GM19099 (cell line): ENCODE data around the gene HPCAL1.

Source experiments
- POLR2A ChIP-seq: IDR thresholded peaks from 3 replicates; pipeline ENCODE4 v1.6.1; 2011; ENCODE audit warnings: low read depth; ENCODE audit not compliant: insufficient read length; ENCODE audit errors: extremely low read depth

Gene HPCAL1

DNA sequence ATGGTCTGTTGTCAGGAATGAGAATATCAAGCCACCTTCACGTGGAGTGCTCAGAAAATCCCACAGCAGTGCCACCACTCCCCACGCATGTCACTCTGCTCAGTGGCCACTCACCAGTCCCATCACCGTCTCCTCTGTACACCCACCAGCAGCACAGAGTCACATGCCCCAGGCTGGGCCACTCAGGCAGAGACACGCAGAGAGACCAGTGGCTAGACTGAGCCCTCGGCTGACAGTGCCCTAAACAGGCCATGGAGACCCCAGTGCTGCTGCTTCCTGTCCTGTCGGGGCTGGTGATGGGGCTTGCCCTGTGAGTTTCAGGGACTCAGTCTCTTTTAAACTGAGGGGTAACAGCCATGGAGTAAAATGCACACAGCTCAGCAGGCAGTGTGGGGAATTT is 119.5 kb downstream of the HPCAL1 start:
- TF ChIP-seq POLR2A: no peak

DNA sequence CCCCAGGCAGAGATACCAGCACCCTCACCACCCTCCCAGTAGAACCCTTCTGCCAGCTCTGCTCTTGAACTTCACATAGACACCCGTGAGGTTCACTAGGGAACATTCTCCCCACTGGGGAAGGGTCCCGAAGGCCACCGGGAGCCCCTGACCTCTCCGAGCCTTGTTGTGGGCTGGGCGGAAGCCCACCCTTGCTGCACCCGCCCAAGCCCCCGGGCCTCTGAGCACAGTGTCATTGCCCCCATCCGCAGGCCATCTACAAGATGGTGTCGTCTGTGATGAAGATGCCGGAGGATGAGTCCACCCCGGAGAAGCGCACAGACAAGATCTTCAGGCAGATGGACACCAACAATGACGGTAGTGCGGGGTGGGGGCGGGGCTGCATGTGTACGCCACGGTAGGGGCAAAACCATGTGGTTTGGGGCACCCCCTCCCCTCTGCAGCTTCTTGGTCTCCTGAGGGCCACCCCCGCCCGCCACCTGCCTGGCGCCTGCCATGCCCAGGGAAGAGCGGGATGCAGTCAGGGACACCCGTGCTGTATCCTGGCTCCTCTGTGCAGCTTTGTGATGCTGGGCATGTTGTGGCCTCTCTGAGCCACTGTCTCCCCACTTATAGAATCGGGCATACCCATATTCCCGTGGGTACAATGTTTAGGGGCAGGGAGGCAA is 120.2 kb downstream of the HPCAL1 start:
- no peak for TF ChIP-seq POLR2A

DNA sequence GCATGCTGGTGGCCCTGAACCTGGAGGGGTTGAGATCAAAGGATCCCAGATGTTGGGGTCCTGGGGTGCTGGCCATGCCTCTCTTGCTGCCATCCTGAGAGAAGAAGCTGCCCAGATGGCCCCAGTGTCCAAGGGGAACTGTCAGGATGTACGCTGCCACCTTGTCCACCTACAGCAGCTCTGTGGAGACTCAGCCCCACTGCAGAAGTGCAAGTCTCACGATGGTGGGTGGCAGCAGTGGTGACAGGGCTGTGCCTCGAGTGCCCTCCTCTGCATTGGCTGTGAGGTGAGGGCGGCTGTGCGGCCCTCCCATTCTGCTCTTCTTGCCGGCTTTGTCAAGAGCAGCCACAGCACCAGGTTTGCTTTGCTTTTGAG is 120.7 kb downstream of the HPCAL1 start:
- no peak for TF ChIP-seq POLR2A

DNA sequence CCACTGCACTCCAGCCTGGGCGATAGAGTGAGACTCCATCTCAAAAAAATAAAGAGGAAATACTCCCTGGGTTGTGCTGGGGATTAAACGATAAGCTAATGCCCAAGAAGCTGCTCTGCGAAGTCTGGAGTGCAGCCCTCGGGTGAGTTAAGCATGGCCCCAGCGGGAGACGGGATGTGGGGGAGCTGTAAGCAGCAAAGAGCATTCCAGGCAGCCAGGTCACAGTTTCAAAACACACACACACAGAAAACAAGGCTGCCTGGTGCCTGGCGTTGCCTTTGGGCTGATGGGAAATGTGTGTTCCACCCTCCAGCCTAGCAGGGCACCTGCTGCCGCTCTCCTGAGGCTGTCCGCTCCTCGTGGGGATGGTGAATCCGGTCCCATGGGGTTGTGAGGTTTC is 121.3 kb downstream of the HPCAL1 start:
- no peak for TF ChIP-seq POLR2A

DNA sequence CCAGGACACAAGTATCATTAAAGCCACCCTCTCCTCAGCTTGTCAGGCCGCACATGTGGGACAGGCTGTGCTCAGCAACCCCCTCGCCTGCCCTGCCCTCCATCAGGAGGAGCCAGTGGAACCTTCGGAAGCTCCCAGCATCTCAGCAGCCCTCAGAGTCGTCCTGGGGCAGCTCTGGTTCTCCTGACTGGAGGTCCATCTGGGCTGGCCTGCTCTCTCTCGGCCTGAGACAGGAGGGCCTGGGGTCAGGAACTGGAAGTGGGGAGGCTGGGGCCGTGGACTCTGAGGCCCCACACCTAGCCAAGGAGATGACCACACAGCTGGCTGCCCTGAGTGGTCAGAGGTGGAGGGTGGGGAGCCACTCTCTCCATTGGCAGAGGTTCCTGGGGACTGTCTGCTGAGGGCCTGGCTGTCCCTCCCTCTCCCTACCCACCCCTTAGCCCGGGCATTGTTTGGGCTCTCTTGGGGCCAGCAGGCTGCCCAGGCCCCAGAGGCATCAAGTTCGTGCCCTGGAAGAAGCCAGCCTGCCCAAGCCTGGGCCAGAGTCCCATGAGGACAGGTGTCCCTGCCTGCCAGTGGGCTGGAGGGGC is 122.3 kb downstream of the HPCAL1 start:
- no peak for TF ChIP-seq POLR2A

DNA sequence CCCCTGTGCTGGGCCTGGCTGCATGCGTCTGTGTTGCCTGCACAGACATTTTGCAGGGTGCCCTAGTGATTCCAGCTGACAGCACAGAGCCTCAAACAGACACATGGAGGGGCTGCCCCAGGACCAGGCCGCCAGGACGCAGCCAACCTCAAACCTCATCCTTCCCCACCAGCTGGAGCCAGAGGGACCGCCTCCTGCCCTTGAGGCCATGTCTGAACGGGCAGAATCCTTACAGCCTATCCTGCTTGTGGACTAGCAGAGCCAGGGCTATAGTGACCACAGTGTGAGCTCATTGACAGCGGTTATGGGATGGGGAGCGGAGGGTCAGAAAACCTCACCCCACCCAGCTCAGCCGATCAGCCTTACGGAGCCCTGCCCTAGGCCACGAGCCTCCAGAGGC is 123.0 kb downstream of the HPCAL1 start:
- no peak for TF ChIP-seq POLR2A

DNA sequence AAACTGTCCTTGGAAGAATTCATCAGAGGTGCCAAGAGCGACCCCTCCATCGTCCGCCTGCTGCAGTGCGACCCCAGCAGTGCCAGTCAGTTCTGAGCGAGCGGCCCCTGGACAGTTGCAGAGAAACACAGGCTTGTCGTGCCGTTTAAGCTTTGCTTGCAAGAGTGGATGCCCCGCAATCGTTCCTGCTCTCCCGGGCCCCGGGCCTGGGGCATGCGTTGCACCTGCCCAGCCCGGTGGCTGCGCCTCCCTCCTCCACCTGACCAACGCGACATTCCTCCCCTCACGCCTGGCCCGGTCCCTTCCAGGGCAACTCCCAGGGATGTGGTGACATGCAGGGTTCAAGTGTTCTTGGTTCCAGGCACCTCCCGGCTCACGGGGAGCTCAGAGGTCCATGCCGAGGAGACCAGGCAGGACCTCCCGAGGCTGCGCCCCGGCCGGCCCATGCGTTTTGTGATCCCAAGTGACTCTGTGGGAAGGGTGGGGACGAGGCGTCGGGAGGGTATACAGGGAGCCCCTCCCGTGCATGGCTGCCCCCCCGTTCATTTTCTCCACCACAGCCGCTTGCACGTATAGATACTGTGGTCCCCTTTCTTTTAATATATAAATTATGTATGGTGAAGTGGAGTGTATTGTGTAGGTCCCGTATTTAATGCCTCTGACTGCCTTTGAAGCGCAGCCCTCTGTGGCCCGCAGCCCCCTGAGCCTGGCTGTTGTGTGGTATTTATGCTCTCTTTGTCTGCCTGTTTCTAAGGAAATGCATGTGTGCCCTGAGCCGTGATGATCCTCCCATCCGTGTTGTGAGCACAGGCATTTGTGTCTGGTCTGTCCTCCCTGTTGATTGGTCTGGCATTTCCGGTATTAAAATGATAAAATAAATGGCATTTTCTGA is 124.3 kb downstream of the HPCAL1 start:
- no peak for TF ChIP-seq POLR2A

DNA sequence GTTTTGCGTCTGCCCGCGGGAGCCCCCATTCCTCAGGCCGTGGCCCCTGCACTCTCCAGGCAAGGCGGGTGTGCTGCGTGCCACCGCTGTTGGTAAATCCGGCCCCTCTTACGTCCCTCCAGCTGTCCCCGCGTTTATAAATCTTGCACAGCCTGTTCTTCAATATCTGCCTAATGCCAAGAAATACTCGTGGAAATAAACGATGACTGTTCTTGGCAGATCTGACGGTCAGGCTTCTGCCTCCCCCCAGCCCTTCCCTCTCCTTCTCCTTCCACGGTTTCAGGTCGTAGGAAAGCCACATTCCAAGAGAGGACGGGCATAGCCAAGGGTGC is 124.9 kb downstream of the HPCAL1 start:
- TF ChIP-seq POLR2A: no peak

DNA sequence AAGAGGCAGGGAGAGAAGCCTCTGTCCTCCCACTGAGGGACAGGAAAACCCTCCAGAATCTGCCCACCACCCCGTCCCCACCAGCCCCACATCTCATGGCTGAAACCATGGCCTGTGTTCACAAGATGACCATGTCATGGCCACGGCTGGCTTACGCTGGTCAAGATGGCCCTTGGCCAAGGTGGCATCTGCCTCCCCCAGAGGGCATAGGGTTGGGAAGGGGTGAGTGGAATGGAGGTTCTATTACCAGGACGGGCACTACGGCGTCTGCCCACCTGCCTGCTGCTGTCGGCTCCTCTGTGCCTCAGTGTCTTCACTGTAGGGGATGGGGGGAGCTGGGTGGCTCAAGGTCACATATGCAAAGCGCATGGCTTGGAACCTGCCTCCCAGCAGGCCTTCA is 125.7 kb downstream of the HPCAL1 start:
- no peak for TF ChIP-seq POLR2A

DNA sequence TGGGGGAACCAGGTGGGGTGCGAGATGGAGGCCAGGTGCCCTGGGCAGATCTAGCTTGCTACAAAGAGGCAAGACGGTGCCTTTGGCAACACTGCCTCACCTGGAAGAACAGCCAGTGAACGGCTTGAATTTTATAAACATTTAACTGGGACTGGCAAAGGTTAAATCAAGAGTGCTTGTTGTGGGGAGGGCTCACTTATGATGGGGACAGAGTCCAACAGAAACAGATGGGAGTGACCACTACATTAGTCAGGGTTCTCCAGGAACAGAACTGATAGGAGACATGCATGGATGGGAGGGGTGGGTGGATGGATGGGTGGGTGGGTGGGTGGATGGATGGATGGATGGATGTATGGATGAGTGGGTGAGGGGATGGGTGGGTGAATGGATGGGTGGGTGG is 126.2 kb downstream of the HPCAL1 start:
- no peak for TF ChIP-seq POLR2A

DNA sequence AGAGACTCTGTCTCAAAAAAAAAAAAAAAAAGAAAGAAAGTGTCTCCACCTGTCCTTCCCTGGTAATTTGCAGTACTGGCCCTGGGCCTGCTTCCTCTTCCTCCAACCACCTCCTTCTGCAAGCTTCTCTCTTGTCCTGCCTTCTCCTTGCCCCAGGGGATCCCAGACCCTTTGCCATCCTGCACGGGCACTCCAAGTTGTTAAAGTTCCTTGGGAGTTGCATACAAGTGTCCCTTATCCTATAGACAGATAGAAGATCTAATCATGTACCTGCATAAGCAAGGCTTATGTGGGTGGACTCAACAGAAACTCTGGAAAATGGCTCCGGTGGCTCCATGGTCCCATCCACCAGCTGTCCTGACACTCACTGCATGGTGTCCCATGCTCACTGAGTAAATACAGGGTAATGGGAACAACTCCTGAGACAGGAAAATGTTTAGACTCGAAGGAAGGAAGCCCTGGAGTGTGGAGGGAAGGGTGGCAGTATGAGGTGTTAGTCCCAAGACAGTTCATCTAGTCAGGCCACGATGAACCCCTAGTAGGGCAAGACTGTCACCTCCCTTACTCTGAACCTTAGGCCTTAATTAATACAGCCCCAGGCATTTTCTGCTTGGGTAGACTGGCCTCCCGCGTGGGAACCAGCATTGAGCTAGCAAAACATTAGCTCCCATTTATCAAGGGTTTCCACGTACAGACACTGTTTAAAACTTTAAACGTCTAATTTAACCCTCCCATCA is 128.3 kb downstream of the HPCAL1 start:
- TF ChIP-seq POLR2A: no peak

DNA sequence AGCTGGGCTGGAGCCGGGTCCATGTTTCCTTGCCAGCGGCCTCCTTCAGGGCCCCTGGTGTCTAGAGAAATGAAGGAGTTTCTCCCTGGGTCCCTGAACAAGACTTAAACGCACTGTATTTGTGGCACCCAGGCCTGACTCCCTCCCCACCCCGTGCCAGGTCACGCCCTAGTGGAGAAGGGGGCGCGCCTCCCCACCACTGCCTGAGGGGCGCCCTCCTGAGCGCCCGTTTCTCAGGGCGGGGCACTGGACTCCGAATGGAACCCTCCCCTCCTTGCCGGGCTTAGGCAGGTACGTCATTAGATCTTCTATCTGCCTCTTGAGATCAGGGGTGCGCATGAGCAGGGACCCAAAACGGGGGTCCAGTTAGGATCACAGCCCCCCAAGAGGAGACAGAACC is 129.1 kb downstream of the HPCAL1 start:
- TF ChIP-seq POLR2A: no peak

DNA sequence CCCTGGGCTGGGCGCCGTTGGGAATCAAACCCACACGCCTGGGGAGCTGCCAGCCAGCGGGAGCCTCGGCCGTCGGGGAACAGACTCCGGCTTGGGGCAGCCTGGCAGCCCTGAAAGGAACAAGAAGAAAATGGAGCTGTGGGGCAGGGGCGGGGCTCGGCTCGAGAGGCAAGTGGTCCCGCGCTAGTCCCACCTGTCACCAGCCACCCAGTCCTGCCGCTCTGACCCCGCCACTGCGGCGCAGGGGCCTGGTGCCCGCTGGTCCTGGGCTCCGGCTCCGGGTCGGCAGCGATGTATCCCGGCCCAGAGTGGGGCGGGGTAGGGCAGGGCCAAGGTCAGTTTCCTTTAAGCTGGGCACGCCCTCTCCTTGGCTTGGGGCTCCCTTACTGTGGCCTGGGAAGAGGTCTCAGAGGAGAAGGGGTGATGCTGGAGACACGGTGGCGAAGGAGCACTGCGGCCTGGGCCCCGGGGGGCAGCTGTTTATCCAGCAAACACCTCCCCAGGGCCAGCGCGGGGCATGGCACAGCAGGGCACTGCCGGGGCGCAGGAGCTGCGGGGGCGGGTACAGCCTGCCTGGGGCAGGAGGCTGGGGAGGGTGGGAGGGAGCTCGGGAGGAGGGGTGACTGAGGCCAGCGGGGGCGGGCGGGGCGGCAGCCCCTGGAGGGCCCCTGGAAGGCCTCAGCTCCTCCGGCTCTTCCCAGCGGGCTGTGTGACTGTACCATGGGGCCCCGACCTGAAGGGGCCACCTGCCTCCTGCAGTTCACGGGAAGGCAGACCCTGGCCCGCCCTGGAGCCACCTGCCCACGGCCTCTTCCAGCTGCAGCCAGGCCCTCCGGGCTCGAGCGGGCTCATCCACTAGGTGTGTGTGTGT is 129.8 kb downstream of the HPCAL1 start:
- peak; percentile 22 for TF ChIP-seq POLR2A

DNA sequence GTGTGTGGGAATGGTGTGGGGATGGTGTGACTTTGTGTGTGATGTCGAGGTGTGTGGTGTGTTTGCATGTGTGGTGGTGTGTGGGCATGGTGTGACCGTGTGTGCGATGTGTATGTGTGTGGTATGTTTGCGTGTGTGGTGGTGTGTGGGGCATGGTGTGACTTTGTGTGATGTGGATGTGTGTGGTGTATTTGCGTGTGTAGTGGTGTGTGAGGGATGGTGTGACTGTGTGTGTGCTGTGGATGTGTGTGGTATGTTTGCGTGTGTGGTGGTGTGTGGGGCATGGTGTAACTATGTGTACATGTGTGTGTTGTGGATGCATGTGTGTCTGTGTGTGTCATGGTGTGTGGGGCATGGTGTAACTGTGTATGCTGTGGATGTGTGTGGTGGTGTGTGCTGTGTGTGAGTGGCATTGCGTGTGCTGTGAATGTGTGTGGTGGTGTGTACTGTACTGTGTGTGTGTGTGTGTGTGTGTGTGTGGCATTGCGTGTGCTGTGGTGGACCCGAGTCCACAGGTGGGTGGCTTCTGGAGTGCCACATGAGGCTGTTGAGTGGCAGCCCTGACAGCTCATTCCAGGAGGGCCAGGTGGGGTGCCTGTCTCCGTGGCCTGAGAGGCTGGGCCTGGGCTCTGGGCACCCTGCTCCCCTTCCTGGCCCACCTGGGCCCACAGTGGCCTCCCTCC is 130.7 kb downstream of the HPCAL1 start:
- TF ChIP-seq POLR2A: no peak
